Stimulated activated CD8-positive, alpha-beta memory T cell treated with anti-CD3 and anti-CD28 coated beads, Interleukin-12 subunit alpha, Interleukin-12 subunit beta, amount 100 ng/mL, for 4 hours (primary cell): ENCODE measurements around the gene GHR.

ENCODE experiments used
- DNase-seq: peaks from one replicate; pipeline ENCODE4 v3.0.0-alpha.2; 2020; ENCODE audit warnings: low read depth

GHR gene

GRCh38 chr5:42604171-42604711 lies 181.0 kb downstream of the GHR start:
- no peak for DNase-seq

GRCh38 chr5:42605490-42605889 lies 182.3 kb downstream of the GHR start:
- no peak for DNase-seq

- DNase-seq = no peak
Measured at GRCh38 chr5:42606464-42606869, 183.2 kb downstream of the GHR start.

- no peak for DNase-seq
Measured at GRCh38 chr5:42611437-42611836, 188.2 kb downstream of the GHR start.

- no peak for DNase-seq
Measured at GRCh38 chr5:42612750-42613366, 189.6 kb downstream of the GHR start.

- DNase-seq = no peak
Measured at GRCh38 chr5:42614509-42614908, 191.3 kb downstream of the GHR start.

- DNase-seq = no peak
Measured at GRCh38 chr5:42620579-42621216, 197.5 kb downstream of the GHR start.

- no peak for DNase-seq
Measured at GRCh38 chr5:42621242-42621641, 198.0 kb downstream of the GHR start.

- DNase-seq = no peak
Measured at GRCh38 chr5:42621662-42622061, 198.4 kb downstream of the GHR start.

GRCh38 chr5:42624912-42625311 lies 201.7 kb downstream of the GHR start:
- no peak for DNase-seq

- DNase-seq = no peak
Measured at GRCh38 chr5:42626462-42626861, 203.2 kb downstream of the GHR start.

GRCh38 chr5:42628821-42629220 lies 205.6 kb downstream of the GHR start:
- DNase-seq = no peak

- DNase-seq = no peak
Measured at GRCh38 chr5:42629284-42629683, 206.0 kb downstream of the GHR start.

- DNase-seq = no peak
Measured at GRCh38 chr5:42631241-42631640, 208.0 kb downstream of the GHR start.

GRCh38 chr5:42632354-42632900 lies 209.2 kb downstream of the GHR start:
- DNase-seq = no peak

- DNase-seq = no peak
Measured at GRCh38 chr5:42634575-42634974, 211.3 kb downstream of the GHR start.

- no peak for DNase-seq
Measured at GRCh38 chr5:42636425-42636824, 213.2 kb downstream of the GHR start.

GRCh38 chr5:42636946-42637345 lies 213.7 kb downstream of the GHR start:
- no peak for DNase-seq

- DNase-seq = no peak
Measured at GRCh38 chr5:42638972-42639371, 215.7 kb downstream of the GHR start.

- no peak for DNase-seq
Measured at GRCh38 chr5:42640835-42641234, 217.6 kb downstream of the GHR start.

- no peak for DNase-seq
Measured at GRCh38 chr5:42641336-42642005, 218.2 kb downstream of the GHR start.

- no peak for DNase-seq
Measured at GRCh38 chr5:42642006-42642405, 218.8 kb downstream of the GHR start.

- no peak for DNase-seq
Measured at GRCh38 chr5:42643360-42643759, 220.1 kb downstream of the GHR start.
